Ectodermal cell (in vitro differentiated cells): Measurements from ENCODE around the gene PLEKHA7.

ENCODE experiments used
- H3K27ac ChIP-seq: 2 replicates; pipeline ENCODE4 v1.7.0; 2013; ENCODE audit warnings: mild to moderate bottlenecking, low read depth, low read length; ENCODE audit not compliant: insufficient read depth, poor library complexity, severe bottlenecking
- H3K27me3 ChIP-seq: 2 replicates; pipeline ENCODE4 v1.7.0; 2013; ENCODE audit warnings: mild to moderate bottlenecking, low read length; ENCODE audit not compliant: insufficient read depth, control insufficient read depth, poor library complexity, severe bottlenecking
- H3K36me3 ChIP-seq: one replicate; pipeline ENCODE4 v1.7.0; 2013; ENCODE audit warnings: low read length; ENCODE audit not compliant: control insufficient read depth, insufficient read depth
- H3K4me1 ChIP-seq: one replicate; pipeline ENCODE4 v1.7.0; 2013; ENCODE audit warnings: low read length; ENCODE audit not compliant: control insufficient read depth, insufficient read depth
- H3K4me3 ChIP-seq: 2 replicates; pipeline ENCODE4 v1.7.0; 2013; ENCODE audit warnings: low read depth, low read length, control low read depth; ENCODE audit not compliant: insufficient read depth
- H3K9me3 ChIP-seq: 2 replicates; pipeline ENCODE4 v1.7.0; 2013; ENCODE audit warnings: mild to moderate bottlenecking, low read length, moderate library complexity; ENCODE audit not compliant: control insufficient read depth
- WGBS, 2 experiments: methylation state at CpG; one replicate each; pipeline ENCODE4 v1.1.7; 2013; ENCODE audit warnings: missing lambda C conversion rate in 2 of 2; 5-methylcytosine and 5-hydroxymethylcytosine counted together

The PLEKHA7 gene

GRCh38 chr11:16778876-16779275 is 235.3 kb downstream of the PLEKHA7 start:
- Histone ChIP-seq H3K27me3 (peaks cover 9% of the 10 kb centered on the region), H3K4me1 (peaks cover 40% of the 10 kb centered on the region), H3K36me3 (no peaks in the 10 kb centered on the region), H3K27ac (no peak overlapping the region), H3K4me3 (no peak overlapping the region), H3K9me3 (no peaks in the 10 kb centered on the region)
- 86 to 88% methylated on average over 8 of the region's 8 CpGs for WGBS, 2 experiments

- Histone ChIP-seq H3K27ac (no peak overlapping the region), H3K4me1 (peaks cover 34% of the 10 kb centered on the region), H3K36me3 (no peaks in the 10 kb centered on the region), H3K9me3 (no peaks in the 10 kb centered on the region), H3K4me3 (no peak overlapping the region), H3K27me3 (peaks cover 9% of the 10 kb centered on the region)
- WGBS, 2 experiments = 93% methylated on average over 6 of the region's 6 CpGs
Observed at GRCh38 chr11:16778286-16778685, 235.9 kb downstream of the PLEKHA7 start.

- no peaks in the 10 kb centered on the region for H3K36me3 ChIP-seq
- H3K4me1 ChIP-seq = peaks cover 30% of the 10 kb centered on the region
- peaks cover 6% of the 10 kb centered on the region for H3K27me3 ChIP-seq
- 94% methylated on average over 3 of the region's 3 CpGs for WGBS, 2 experiments
- no peaks in the 10 kb centered on the region for H3K9me3 ChIP-seq
- no peak overlapping the region for H3K4me3 ChIP-seq
- H3K27ac ChIP-seq = no peak overlapping the region
Observed at GRCh38 chr11:16777613-16777975, 236.6 kb downstream of the PLEKHA7 start.

- Histone ChIP-seq H3K4me3 (no peak overlapping the region), H3K27me3 (no peaks in the 10 kb centered on the region), H3K27ac (no peak overlapping the region), H3K4me1 (peaks cover 30% of the 10 kb centered on the region), H3K36me3 (no peaks in the 10 kb centered on the region), H3K9me3 (no peaks in the 10 kb centered on the region)
- 86 to 87% methylated on average over 11 to 13 of the region's 14 CpGs for WGBS, 2 experiments
Observed at GRCh38 chr11:16776711-16777612, 237.3 kb downstream of the PLEKHA7 start.

- WGBS, 2 experiments = 93 to 94% methylated on average over 16 of the region's 16 CpGs
- no peaks in the 10 kb centered on the region for H3K9me3 ChIP-seq
- no peaks in the 10 kb centered on the region for H3K36me3 ChIP-seq
- no peak overlapping the region for H3K27ac ChIP-seq
- H3K27me3 ChIP-seq = no peaks in the 10 kb centered on the region
- peaks cover 30% of the 10 kb centered on the region for H3K4me1 ChIP-seq
- H3K4me3 ChIP-seq = no peak overlapping the region
Observed at GRCh38 chr11:16775614-16776283, 238.5 kb downstream of the PLEKHA7 start.

DNA sequence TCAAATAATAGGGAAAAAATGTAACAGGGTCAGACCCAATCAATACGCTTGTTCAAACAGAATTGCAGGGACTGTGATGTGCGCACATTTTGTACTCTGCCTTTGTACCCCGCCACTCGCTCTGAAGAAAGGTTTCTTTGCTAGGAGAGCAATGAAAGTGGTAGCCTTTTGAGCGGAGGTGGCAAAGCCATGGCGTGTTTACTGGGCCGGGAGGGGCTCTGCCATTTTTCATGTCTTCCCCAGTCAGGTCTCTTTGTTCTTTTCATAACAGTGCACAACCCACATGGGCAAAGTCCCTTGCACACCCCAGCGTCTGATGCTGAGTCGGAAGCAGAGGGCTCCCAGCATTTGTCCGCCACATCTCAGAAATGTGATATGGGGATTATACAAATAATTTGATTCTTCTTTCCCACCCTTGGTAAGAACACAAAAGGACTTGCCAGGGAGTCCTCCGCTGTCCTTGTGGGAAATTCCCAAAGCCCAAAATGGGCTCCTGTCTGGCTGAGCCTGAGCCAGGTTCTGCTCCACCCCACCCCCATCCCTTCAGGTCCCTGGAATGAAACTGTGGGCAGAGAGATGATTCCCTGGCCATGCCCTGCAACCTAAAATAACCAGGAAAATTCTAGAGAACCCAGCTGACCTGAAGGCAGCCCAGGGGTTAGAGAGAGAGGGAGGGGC is 239.1 kb downstream of the PLEKHA7 start:
- no peaks in the 10 kb centered on the region for H3K36me3 ChIP-seq
- H3K27ac ChIP-seq = no peak overlapping the region
- 92 to 95% methylated on average over 11 of the region's 11 CpGs for WGBS, 2 experiments
- H3K4me3 ChIP-seq = no peak overlapping the region
- H3K4me1 ChIP-seq = peaks cover 30% of the 10 kb centered on the region
- no peaks in the 10 kb centered on the region for H3K9me3 ChIP-seq
- H3K27me3 ChIP-seq = no peaks in the 10 kb centered on the region

- no peaks in the 10 kb centered on the region for H3K9me3 ChIP-seq
- H3K4me1 ChIP-seq = peaks cover 30% of the 10 kb centered on the region
- WGBS, 2 experiments = 85 to 94% methylated on average over 9 of the region's 9 CpGs
- no peaks in the 10 kb centered on the region for H3K36me3 ChIP-seq
- no peak overlapping the region for H3K4me3 ChIP-seq
- H3K27ac ChIP-seq = no peak overlapping the region
- no peaks in the 10 kb centered on the region for H3K27me3 ChIP-seq
Observed at GRCh38 chr11:16773981-16774935, 240.0 kb downstream of the PLEKHA7 start.

- H3K27me3 ChIP-seq = no peaks in the 10 kb centered on the region
- 96 to 98% methylated on average over 2 of the region's 2 CpGs for WGBS, 2 experiments
- no peak overlapping the region for H3K4me3 ChIP-seq
- H3K9me3 ChIP-seq = no peaks in the 10 kb centered on the region
- H3K36me3 ChIP-seq = no peaks in the 10 kb centered on the region
- no peak overlapping the region for H3K27ac ChIP-seq
- peaks cover 22% of the 10 kb centered on the region for H3K4me1 ChIP-seq
Observed at GRCh38 chr11:16772141-16772512, 242.1 kb downstream of the PLEKHA7 start.

GRCh38 chr11:16771350-16772140 is 242.7 kb downstream of the PLEKHA7 start:
- no peaks in the 10 kb centered on the region for H3K36me3 ChIP-seq
- no peak overlapping the region for H3K4me3 ChIP-seq
- WGBS, 2 experiments = 90 to 92% methylated on average over 12 of the region's 12 CpGs
- no peaks in the 10 kb centered on the region for H3K27me3 ChIP-seq
- H3K4me1 ChIP-seq = peaks cover 16% of the 10 kb centered on the region
- H3K9me3 ChIP-seq = no peaks in the 10 kb centered on the region
- no peak overlapping the region for H3K27ac ChIP-seq
